ENCODE data around the gene ANKS1B. TPM values are rescaled to one million over a fixed set of nuclear protein-coding genes. Genes with fewer than 3 reads are reported as not detected.
"Not testable (repeated sequence)": the region's sequence is repeated elsewhere in the genome, so short reads cannot be mapped to it uniquely, and the experiment has no call there.

ANKS1B gene
- total RNA-seq, 1 experiment from 2014 or later: 0.54 TPM

DNA sequence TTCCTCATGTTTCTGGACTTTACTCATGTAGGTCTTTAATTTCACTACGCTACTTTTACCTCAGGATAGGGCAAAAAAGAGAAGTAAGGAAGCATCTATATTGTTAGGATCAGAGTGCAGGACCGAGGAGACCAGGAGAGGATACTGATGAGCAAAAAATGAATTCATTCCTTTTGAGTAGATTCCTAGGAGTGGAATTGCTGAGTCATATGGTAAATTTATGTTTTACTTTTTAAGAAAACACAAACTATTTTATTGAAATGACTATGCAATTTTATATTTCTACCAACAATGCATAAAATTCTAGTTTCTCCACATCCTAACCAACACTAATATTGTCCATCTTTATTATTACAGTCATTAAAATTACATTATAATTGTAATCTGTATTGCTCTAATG is 388.0 kb downstream of the ANKS1B start:
- Histone ChIP-seq H3K4me1 (ENCODE audit: control insufficient read depth in 1 of 2, insufficient read depth in 2 of 2, low read length in 2 of 2) (no peaks in the 10 kb centered on the region), H4K20me1 (ENCODE audit: insufficient read depth) (no peaks in the 10 kb centered on the region), H3K4me2 (ENCODE audit: low read length) (no peak overlapping the region), H3K9me2 (ENCODE audit: insufficient read depth) (no peaks in the 10 kb centered on the region), H3K9ac (ENCODE audit: low read length) (no peak overlapping the region), H3K4me3 (replicated peaks in 1 of 2; ENCODE audit: low read depth in 1 of 2, low read length in 2 of 2) (no peak overlapping the region), H3K9me3 (ENCODE audit: control insufficient read depth in 1 of 2, insufficient read depth in 1 of 2, low read depth in 1 of 2, low read length in 2 of 2) (no peaks in the 10 kb centered on the region), H3K27ac (ENCODE audit: low read depth, low read length) (no peak overlapping the region), H2AFZ (ENCODE audit: low read depth, low read length, poor library complexity, severe bottlenecking) (no peak overlapping the region), H3K79me2 (ENCODE audit: insufficient read depth, low read length) (no peaks in the 10 kb centered on the region), H3K36me3 (ENCODE audit: control insufficient read depth in 1 of 2, insufficient read depth in 2 of 2, low read length in 2 of 2) (no peaks in the 10 kb centered on the region), H3K27me3 (ENCODE audit: insufficient read depth, low read length) (peaks cover 3% of the 10 kb centered on the region)
- ChIA-PET RAD21 (ENCODE audit: low non-redundant PET in 1 of 2, low total read pairs in 2 of 2, uncharacterized antibody in 2 of 2, unreplicated experiment in 2 of 2) (no interaction called here), POLR2A (no interaction called here), CTCF (no interaction called here)
- ATAC-seq (no peak), DNase-seq (ENCODE audit: low read depth, low spot score) (no peak)
- intact Hi-C loops (cut with micrococcal nuclease): no loop called here
- no TSS peak for BruUV-seq (replicated peaks)
- TF ChIP-seq POLR2A (IDR thresholded peaks at IDR 0.05; ENCODE audit: borderline replicate concordance, extremely low read depth, insufficient read depth, insufficient read length) (no peak), JUND (IDR thresholded peaks at IDR 0.05) (no peak), FOSL1 (IDR thresholded peaks at IDR 0.05; ENCODE audit: low read depth) (no peak), SP1 (IDR thresholded peaks at IDR 0.05; ENCODE audit: low read depth) (no peak), ELF1 (IDR thresholded peaks at IDR 0.05; ENCODE audit: borderline replicate concordance, low read depth) (no peak), ZFX (IDR thresholded peaks at IDR 0.05) (no peak)

DNA sequence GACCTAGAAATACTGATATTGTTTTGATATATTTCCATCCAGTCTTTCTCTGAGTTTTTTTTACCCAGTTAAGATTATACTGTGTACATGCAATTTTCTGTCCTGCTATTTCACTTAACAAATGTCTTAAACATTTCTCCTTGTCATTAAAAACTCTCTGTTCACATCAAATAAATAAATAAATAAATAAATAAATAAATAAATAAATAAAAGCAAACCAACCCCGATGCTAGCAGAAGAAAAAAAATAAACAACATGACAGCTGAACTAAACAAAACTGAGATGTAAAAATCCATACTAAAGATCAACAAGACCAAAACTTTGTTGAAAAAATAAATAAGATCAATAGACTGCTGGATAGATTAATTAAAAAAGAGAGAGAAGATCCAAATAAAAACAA is 407.6 kb downstream of the ANKS1B start:
- intact Hi-C loops (cut with micrococcal nuclease); H3K4me2 ChIP-seq (ENCODE audit: low read length); H3K27me3 ChIP-seq (ENCODE audit: insufficient read depth, low read length); H3K9me2 ChIP-seq (ENCODE audit: insufficient read depth); CTCF ChIA-PET; H4K20me1 ChIP-seq (ENCODE audit: insufficient read depth); H3K9ac ChIP-seq (ENCODE audit: low read length); H3K36me3 ChIP-seq (ENCODE audit: control insufficient read depth in 1 of 2, insufficient read depth in 2 of 2, low read length in 2 of 2); H3K79me2 ChIP-seq (ENCODE audit: insufficient read depth, low read length); H3K9me3 ChIP-seq (ENCODE audit: control insufficient read depth in 1 of 2, insufficient read depth in 1 of 2, low read depth in 1 of 2, low read length in 2 of 2); BruUV-seq (replicated peaks); POLR2A ChIA-PET; H3K4me1 ChIP-seq (ENCODE audit: control insufficient read depth in 1 of 2, insufficient read depth in 2 of 2, low read length in 2 of 2); RAD21 ChIA-PET (ENCODE audit: low non-redundant PET in 1 of 2, low total read pairs in 2 of 2, uncharacterized antibody in 2 of 2, unreplicated experiment in 2 of 2); ATAC-seq; DNase-seq (ENCODE audit: low read depth, low spot score); H3K4me3 ChIP-seq (replicated peaks in 1 of 2; ENCODE audit: low read depth in 1 of 2, low read length in 2 of 2); H3K27ac ChIP-seq (ENCODE audit: low read depth, low read length); H2AFZ ChIP-seq (ENCODE audit: low read depth, low read length, poor library complexity, severe bottlenecking): not testable (repeated sequence)

DNA sequence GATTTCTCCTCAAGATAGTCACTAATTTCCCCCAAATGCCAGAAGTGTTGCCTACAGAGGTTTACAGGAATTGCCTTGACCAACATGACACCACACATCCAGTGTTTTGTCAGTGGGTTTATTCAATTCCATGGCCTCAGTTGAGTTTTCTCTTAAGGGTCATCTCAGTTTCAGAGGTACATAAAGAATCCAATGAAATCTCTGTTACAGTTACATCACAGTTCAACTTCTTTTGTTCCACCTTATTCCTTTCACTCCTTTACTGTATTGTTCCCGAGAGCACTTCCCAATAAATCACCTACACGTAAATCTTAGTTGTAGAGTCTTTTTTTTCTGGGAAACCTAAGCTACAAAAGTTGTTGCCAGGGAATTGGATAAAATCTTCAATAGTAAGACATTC is 410.8 kb downstream of the ANKS1B start:
- H3K9me2 ChIP-seq (ENCODE audit: insufficient read depth): no peaks in the 10 kb centered on the region
- ATAC-seq (no peak), DNase-seq (ENCODE audit: low read depth, low spot score) (no peak)
- ChIA-PET POLR2A (no interaction called here), RAD21 (ENCODE audit: low non-redundant PET in 1 of 2, low total read pairs in 2 of 2, uncharacterized antibody in 2 of 2, unreplicated experiment in 2 of 2) (no interaction called here), CTCF (no interaction called here)
- no peaks in the 10 kb centered on the region for H3K36me3 ChIP-seq (ENCODE audit: control insufficient read depth in 1 of 2, insufficient read depth in 2 of 2, low read length in 2 of 2)
- no peak overlapping the region for H3K9ac ChIP-seq (ENCODE audit: low read length)
- no peak overlapping the region for H3K27ac ChIP-seq (ENCODE audit: low read depth, low read length)
- no peaks in the 10 kb centered on the region for H3K27me3 ChIP-seq (ENCODE audit: insufficient read depth, low read length)
- H3K4me1 ChIP-seq (ENCODE audit: control insufficient read depth in 1 of 2, insufficient read depth in 2 of 2, low read length in 2 of 2): no peaks in the 10 kb centered on the region
- H2AFZ ChIP-seq (ENCODE audit: low read depth, low read length, poor library complexity, severe bottlenecking): no peak overlapping the region
- no peaks in the 10 kb centered on the region for H4K20me1 ChIP-seq (ENCODE audit: insufficient read depth)
- H3K79me2 ChIP-seq (ENCODE audit: insufficient read depth, low read length): no peaks in the 10 kb centered on the region
- no peaks in the 10 kb centered on the region for H3K9me3 ChIP-seq (ENCODE audit: control insufficient read depth in 1 of 2, insufficient read depth in 1 of 2, low read depth in 1 of 2, low read length in 2 of 2)
- intact Hi-C loops (cut with micrococcal nuclease): no loop called here
- no peak overlapping the region for H3K4me3 ChIP-seq (replicated peaks in 1 of 2; ENCODE audit: low read depth in 1 of 2, low read length in 2 of 2)
- no peak overlapping the region for H3K4me2 ChIP-seq (ENCODE audit: low read length)
- no TSS peak for BruUV-seq (replicated peaks)
- TF ChIP-seq TCF7L2 (IDR thresholded peaks at IDR 0.05; ENCODE audit: borderline replicate concordance, extremely low read depth, insufficient read depth, insufficient read length): no peak
- no peak for TF ChIP-seq POLR2A (IDR thresholded peaks at IDR 0.05; ENCODE audit: borderline replicate concordance, extremely low read depth, insufficient read depth, insufficient read length)
- TF ChIP-seq, protein P1, sequence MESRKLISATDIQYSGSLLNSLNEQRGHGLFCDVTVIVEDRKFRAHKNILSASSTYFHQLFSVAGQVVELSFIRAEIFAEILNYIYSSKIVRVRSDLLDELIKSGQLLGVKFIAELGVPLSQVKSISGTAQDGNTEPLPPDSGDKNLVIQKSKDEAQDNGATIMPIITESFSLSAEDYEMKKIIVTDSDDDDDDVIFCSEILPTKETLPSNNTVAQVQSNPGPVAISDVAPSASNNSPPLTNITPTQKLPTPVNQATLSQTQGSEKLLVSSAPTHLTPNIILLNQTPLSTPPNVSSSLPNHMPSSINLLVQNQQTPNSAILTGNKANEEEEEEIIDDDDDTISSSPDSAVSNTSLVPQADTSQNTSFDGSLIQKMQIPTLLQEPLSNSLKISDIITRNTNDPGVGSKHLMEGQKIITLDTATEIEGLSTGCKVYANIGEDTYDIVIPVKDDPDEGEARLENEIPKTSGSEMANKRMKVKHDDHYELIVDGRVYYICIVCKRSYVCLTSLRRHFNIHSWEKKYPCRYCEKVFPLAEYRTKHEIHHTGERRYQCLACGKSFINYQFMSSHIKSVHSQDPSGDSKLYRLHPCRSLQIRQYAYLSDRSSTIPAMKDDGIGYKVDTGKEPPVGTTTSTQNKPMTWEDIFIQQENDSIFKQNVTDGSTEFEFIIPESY (IDR thresholded peaks at IDR 0.05; ENCODE audit: extremely low read depth, insufficient replicate concordance, low read length): no peak
- no peak for TF ChIP-seq ELF1 (IDR thresholded peaks at IDR 0.05; ENCODE audit: borderline replicate concordance, low read depth)
- TF ChIP-seq CEBPB (IDR thresholded peaks at IDR 0.05; ENCODE audit: low read depth): no peak
- TF ChIP-seq POLR2AphosphoS5 (IDR thresholded peaks at IDR 0.05; ENCODE audit: low read depth, low read length): no peak
- no peak for TF ChIP-seq FOSL1 (IDR thresholded peaks at IDR 0.05; ENCODE audit: low read depth)
- TF ChIP-seq SP1 (IDR thresholded peaks at IDR 0.05; ENCODE audit: low read depth): no peak
- TF ChIP-seq RAD21 (IDR thresholded peaks at IDR 0.05; ENCODE audit: low read depth): no peak
- no peak for TF ChIP-seq YY1 (IDR thresholded peaks at IDR 0.05; ENCODE audit: extremely low read depth, insufficient replicate concordance, low read depth, low read length)

All from HCT116 (cell line).